HG03342 (cell line): ENCODE results near the gene SESN1.

Experiments used
- ATAC-seq: cut with Tn5 transposase; IDR thresholded peaks from one replicate; pipeline ENCODE4 v1.9.1; 2021; ENCODE audit warnings: mild to moderate bottlenecking, moderate library complexity; ENCODE audit not compliant: unreplicated experiment

Gene SESN1

GRCh38 chr6:108966855-108967755, 127.5 kb downstream of the SESN1 start:
- no peak for ATAC-seq

GRCh38 chr6:108966251-108966650, 128.4 kb downstream of the SESN1 start:
- no peak for ATAC-seq

- ATAC-seq: no peak
These were observed 132.7 kb downstream of the SESN1 start for GRCh38 chr6:108961985-108962384.

GRCh38 chr6:108961077-108961476, 133.6 kb downstream of the SESN1 start:
- no peak for ATAC-seq

- no peak for ATAC-seq
These were observed 134.0 kb downstream of the SESN1 start for GRCh38 chr6:108960601-108961000.

- no peak for ATAC-seq
These were observed 134.6 kb downstream of the SESN1 start for GRCh38 chr6:108959972-108960582.

GRCh38 chr6:108958900-108959770, 135.5 kb downstream of the SESN1 start:
- no peak for ATAC-seq

GRCh38 chr6:108957221-108957620, 137.4 kb downstream of the SESN1 start:
- ATAC-seq: no peak

GRCh38 chr6:108955329-108955949, 139.2 kb downstream of the SESN1 start:
- no peak for ATAC-seq

- no peak for ATAC-seq
These were observed 141.0 kb downstream of the SESN1 start for GRCh38 chr6:108953681-108954080.

- no peak for ATAC-seq
These were observed 141.7 kb downstream of the SESN1 start for GRCh38 chr6:108952776-108953486.

- no peak for ATAC-seq
These were observed 143.2 kb downstream of the SESN1 start for GRCh38 chr6:108951351-108951953.

GRCh38 chr6:108948181-108948661, 146.4 kb downstream of the SESN1 start:
- no peak for ATAC-seq

- ATAC-seq: no peak
These were observed 147.4 kb downstream of the SESN1 start for GRCh38 chr6:108947114-108947854.

GRCh38 chr6:108946695-108947094, 148.0 kb downstream of the SESN1 start:
- ATAC-seq: no peak

- no peak for ATAC-seq
These were observed 148.9 kb downstream of the SESN1 start for GRCh38 chr6:108945681-108946159.

GRCh38 chr6:108944707-108945680, 149.7 kb downstream of the SESN1 start:
- no peak for ATAC-seq

- no peak for ATAC-seq
These were observed 150.6 kb downstream of the SESN1 start for GRCh38 chr6:108944071-108944470.
